Kidney glomerular epithelial cell (primary cell): ENCODE data around the gene SDK2.

Experiments used
- DNase-seq: peaks from one replicate; lab custom pipeline; 2025; lab: John Stamatoyannopoulos, UW

Gene SDK2

GRCh38 chr17:73452009-73452408 lies 192.2 kb downstream of the SDK2 start:
- DNase-seq, result no peak

GRCh38 chr17:73447319-73447718 lies 196.9 kb downstream of the SDK2 start:
- DNase-seq, result no peak

DNA sequence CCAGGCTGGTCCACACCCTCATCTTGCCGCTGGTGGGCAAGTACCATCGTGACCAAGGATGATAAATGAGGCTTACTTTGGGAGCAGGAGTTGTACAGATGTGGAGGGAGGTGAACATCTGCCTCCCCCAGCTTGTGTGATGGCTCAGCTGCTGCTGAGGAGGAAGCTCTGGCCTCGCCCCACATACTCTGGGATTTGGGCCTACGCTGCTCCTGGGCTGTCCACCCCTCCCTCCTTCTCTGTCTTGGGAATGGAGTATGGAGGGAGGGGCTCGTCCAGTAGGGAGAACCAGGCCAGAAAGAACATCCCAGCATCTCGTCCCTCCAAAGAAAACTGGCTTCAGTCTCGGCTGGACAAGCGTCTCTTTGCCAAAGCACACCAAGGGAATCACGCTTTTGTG lies 197.6 kb downstream of the SDK2 start:
- DNase-seq, result no peak

DNA sequence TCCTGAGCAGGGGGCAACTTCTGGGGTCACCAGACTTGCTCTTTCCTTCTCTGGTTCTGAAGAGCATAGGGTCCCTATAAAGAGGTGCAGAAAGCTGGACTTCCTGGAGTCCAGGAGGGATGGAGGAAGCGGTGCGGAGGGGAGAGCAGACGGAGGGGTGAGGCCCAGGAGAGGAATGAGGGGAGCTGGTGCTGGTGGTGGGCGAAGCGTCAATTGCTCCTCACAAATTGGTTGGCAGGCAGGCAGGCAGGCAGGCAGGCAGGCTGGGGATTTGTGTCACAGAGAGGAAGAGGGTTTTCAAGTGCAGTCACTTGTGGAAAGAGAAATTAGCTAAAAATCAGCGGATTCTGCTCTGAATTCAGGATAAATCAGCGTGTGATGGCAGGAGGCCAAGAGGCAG lies 198.8 kb downstream of the SDK2 start:
- no peak for DNase-seq

GRCh38 chr17:73444021-73444420 lies 200.2 kb downstream of the SDK2 start:
- DNase-seq, result no peak

- no peak for DNase-seq
Measured at GRCh38 chr17:73439597-73439996, 204.6 kb downstream of the SDK2 start.

GRCh38 chr17:73437826-73438225 lies 206.4 kb downstream of the SDK2 start:
- no peak for DNase-seq

- DNase-seq, result no peak
Measured at GRCh38 chr17:73436954-73437353, 207.3 kb downstream of the SDK2 start.

DNA sequence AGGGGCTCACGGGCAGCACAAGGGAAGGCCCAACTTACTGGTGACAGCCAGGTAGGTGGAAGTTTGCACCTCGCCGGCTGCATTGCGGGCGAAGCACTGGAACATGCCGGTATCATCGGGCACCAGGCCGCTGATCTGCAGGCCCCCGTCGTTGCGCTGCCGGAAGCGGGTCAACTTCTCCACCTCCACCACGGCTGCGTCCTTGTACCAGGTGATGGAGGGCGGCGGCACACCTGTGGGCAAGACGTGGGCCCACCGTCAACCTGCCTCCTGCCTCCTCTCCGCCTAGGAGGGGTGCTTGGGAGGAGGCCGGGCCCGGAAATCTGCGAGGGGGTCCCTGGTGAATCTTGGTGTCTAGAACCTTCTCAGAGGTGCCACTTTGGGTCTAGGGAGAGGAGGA lies 208.8 kb downstream of the SDK2 start:
- DNase-seq, result no peak

DNA sequence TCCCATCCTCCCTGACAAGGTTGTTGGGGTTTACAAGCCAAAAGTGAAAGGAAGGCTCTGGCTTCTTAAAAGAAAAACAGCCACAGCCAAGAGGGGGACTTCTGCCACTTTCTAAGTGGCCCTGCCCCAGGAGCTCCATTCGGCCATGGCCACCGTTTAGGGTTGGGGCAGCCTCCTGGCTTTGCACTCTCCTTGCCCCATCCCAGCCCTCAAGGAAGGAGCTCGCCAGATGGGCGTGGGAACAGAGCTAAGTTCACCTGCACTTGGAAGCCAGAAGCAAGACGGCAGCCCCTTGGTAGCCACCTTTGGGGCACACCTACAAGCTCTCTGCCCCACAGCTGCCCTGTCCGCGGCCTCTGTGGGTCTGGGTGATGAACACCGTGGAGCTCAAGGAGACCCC lies 210.1 kb downstream of the SDK2 start:
- DNase-seq, result no peak

GRCh38 chr17:73433501-73433900 lies 210.7 kb downstream of the SDK2 start:
- DNase-seq, result no peak

DNA sequence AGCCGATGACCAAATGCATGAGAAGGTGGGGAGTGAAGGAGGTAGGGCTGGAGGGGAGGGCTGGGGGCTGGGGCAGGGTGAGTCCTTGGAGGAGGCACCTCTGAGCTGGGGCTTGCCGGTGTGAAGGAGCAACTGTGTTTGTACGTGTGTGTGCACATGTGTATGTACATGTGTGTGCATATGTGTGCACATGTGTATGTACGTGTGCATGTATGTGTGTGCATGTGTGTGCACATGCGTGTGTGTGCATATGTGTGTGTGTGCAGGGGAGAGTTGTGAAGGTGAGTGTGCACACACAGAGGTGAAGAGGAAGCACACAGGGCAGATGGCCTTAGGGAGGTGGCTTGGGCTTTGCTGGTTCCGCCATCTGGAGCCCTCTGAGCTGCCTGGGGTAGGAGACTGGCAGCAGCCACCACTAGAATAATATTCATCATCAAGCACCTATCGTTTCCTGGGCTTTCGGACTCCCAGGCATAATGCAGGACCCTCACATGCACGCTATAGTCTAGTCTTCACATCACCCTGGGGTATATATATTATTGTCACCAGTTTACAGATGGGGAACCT lies 211.5 kb downstream of the SDK2 start:
- DNase-seq, result no peak

DNA sequence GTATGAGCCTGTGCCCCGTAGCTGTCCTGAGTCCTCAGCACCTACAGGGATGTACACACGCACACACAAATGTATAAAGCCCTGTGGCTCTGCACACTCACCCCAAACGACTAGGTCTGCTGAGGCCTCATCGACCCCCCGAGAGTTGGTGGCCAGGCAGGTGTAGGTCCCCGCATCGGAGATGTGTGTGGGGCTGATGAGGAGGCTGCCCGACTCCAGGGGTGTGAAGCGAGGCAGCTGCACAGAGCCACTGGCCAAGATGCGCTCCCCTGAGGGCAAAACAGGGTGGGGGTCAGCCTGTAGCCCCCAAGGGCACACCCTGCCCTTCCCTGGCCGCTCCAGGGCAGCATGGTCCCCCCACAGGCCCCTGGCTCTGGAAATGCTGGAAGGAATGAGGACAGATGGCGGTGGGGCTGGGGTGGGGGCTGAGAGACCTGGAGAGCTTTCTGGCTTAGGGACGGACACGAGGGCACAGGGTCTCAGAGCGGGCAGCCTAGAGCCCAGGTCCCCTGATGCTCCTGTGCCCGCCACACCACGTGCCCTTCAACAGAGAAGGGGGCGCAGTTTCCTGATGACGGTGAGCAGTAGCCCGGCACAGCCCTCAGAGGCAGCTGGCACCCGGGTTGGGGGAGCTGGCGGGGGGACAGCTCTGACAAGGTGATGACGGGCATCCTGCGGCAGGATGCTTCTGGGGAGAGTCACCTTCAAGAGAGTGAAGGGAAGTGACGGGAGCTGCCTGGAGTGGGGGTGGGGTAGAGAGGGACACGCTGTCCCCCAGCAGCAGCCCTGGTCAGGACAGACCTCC lies 212.6 kb downstream of the SDK2 start:
- DNase-seq, result no peak

DNA sequence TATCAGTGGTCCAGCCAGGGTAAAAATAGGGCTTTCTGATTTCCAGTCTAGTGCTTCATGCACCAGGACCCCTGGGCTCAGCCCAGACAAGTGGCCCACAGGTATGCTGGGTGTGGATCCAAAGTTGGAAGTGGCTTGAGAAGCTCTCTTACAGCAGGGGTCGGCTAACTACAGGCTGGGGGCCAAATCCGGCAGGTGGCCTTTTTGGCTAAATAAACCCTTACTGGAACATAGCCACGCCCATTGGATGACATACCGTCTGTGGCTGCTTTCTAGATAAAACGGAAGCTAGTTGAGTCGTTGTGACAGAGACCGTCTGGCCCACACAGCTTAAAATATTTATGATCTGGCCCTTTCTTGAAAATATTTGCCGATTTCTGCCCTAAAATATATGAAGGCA lies 213.4 kb downstream of the SDK2 start:
- DNase-seq, result no peak

GRCh38 chr17:73430165-73430680 lies 214.0 kb downstream of the SDK2 start:
- no peak for DNase-seq

DNA sequence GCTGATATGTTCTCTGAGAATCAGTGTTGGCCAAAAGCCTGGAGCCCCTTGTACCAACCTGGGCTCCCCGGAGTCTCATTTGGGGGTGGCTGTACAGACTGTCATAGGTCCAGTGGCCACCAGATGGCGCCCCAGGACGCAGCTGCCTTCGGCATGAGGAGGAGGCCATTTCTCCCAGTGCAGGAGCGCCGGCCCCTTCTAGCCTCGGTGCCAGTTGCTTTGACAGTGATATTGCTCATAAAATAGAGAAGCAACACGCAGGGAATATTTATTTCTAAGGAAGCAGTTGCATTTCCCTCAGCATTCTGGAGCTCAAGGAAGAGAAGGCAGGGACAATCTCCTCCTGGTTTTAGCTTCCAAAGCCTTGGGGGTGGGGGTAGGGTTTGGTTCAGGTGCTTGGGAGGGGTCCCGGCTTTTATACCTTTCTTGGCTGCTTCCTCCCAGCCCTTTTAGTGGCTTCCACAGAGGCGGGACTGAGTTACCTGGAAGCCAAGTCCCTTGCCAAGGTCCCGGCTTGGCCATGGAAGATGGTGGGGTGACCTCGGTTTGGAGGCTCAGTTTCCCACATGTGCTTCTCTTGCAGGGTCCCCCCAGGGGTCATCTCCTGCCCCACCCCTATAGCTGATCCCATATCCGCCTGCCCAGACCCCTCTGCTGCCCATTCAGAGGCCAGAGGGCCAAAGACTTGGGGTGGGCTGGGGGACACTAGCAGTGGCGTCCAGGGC lies 214.6 kb downstream of the SDK2 start:
- DNase-seq, result peak; percentile 48

GRCh38 chr17:73427198-73427597 lies 217.0 kb downstream of the SDK2 start:
- no peak for DNase-seq

- no peak for DNase-seq
Measured at GRCh38 chr17:73424571-73424970, 219.7 kb downstream of the SDK2 start.

DNA sequence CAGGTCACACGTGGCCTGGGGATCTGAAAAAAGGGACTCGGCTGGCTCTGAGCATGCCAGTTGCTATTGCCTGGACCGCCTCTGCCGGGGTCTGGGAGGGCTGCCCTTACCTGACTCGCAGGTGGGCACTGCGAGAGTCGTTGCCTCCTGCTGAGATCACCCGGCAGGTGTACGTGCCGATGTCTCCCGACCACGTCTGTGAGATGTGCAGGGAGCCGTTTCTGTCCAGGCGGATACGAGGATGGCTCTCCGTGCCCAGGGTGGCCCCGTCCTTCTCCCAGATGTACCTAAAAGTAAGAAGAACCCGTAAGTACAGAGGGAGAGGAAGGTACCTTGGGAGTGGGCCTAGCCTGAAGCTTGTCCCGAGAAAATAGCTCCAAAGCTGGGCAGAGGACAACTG lies 220.4 kb downstream of the SDK2 start:
- no peak for DNase-seq

GRCh38 chr17:73423159-73423715 lies 221.0 kb downstream of the SDK2 start:
- DNase-seq, result no peak

GRCh38 chr17:73422121-73422520 lies 222.1 kb downstream of the SDK2 start:
- no peak for DNase-seq

- DNase-seq, result peak; percentile 0
Measured at GRCh38 chr17:73420897-73421296, 223.3 kb downstream of the SDK2 start.

DNA sequence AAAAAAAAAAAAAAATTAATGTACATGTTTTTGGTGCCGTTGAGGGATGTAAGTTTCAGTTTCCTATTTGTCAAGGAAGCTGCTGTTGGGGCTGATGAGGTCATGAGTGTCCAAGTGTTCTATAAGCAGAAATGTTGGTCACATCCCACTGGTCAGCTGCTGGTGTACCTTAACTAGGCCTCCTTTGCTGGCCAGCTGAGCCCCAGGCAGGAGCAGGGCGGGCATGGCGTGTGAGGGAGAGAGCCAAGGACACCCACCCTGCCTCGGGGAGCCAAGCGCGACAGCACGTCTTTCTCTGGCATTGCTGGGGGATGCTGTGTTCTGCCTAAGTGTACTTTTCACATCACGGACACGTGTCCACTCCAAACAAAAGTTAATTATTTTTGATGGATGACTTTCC lies 224.4 kb downstream of the SDK2 start:
- peak; percentile 0 for DNase-seq
